Activated CD4-positive, alpha-beta T cell treated with anti-CD3 and anti-CD28 coated beads, Interleukin-10, Interleukin-2, amounts not matched to agents 100 ng/mL and 50 ng/mL, durations not matched to agents 16 hours and 8 hours (primary cell): Measurements from ENCODE around the gene CDIPT.
A peak's percentile ranks its signal among the peaks of the same experiment; 100 is the strongest.
"Not testable (repeated sequence)": the region's sequence is repeated elsewhere in the genome, so short reads cannot be mapped to it uniquely, and the experiment has no call there.

Source experiments
- DNase-seq: peaks from one replicate; pipeline ENCODE4 v3.0.0-alpha.2; 2020

The CDIPT gene

GRCh38 chr16:29857133-29857760 lies 5.8 kb downstream of the CDIPT start:
- no peak for DNase-seq

- DNase-seq: no peak
These were observed 8.4 kb downstream of the CDIPT start for GRCh38 chr16:29854520-29855100.

- DNase-seq: no peak
These were observed 10.4 kb downstream of the CDIPT start for GRCh38 chr16:29852654-29853053.

GRCh38 chr16:29850998-29851397 lies 12.0 kb downstream of the CDIPT start:
- no peak for DNase-seq

- no peak for DNase-seq
These were observed 13.5 kb downstream of the CDIPT start for GRCh38 chr16:29849505-29849904.

- DNase-seq: peak; percentile 88
These were observed 14.4 kb downstream of the CDIPT start for GRCh38 chr16:29848420-29849297.

GRCh38 chr16:29845656-29846055 lies 17.4 kb downstream of the CDIPT start:
- DNase-seq: no peak

- no peak for DNase-seq
These were observed 18.3 kb downstream of the CDIPT start for GRCh38 chr16:29844575-29845331.

- no peak for DNase-seq
These were observed 19.1 kb downstream of the CDIPT start for GRCh38 chr16:29843931-29844330.

GRCh38 chr16:29842732-29843346 lies 20.2 kb downstream of the CDIPT start:
- DNase-seq: no peak

GRCh38 chr16:29841631-29842030 lies 21.4 kb downstream of the CDIPT start:
- DNase-seq: no peak

- DNase-seq: no peak
These were observed 22.8 kb downstream of the CDIPT start for GRCh38 chr16:29840240-29840639.

- DNase-seq: no peak
These were observed 23.2 kb downstream of the CDIPT start for GRCh38 chr16:29839822-29840221.

- no peak for DNase-seq
These were observed 25.2 kb downstream of the CDIPT start for GRCh38 chr16:29837841-29838240.

GRCh38 chr16:29836623-29837022 lies 26.4 kb downstream of the CDIPT start:
- no peak for DNase-seq

GRCh38 chr16:29835926-29836325 lies 27.1 kb downstream of the CDIPT start:
- DNase-seq: no peak

- no peak for DNase-seq
These were observed 28.9 kb downstream of the CDIPT start for GRCh38 chr16:29834079-29834478.

GRCh38 chr16:29833219-29833618 lies 29.8 kb downstream of the CDIPT start:
- DNase-seq: not testable (repeated sequence)

GRCh38 chr16:29831490-29831889 lies 31.5 kb downstream of the CDIPT start:
- DNase-seq: no peak

- DNase-seq: no peak
These were observed 32.3 kb downstream of the CDIPT start for GRCh38 chr16:29830774-29831173.

GRCh38 chr16:29826342-29826695 lies 36.7 kb downstream of the CDIPT start:
- DNase-seq: no peak

GRCh38 chr16:29825145-29826044 lies 37.6 kb downstream of the CDIPT start:
- DNase-seq: peak; percentile 89
